IMR-90 (cell line): Measurements from ENCODE around the gene TMC8.

ENCODE experiments used
- FOS ChIP-seq: fragments of 150-350 bp; IDR thresholded peaks from 2 replicates; pipeline ENCODE4 v1.6.1; 2016; ENCODE audit warnings: low read depth, low read length
- MAZ ChIP-seq: IDR thresholded peaks from 2 replicates; pipeline ENCODE4 v1.6.1; 2012; ENCODE audit warnings: low read depth, mild to moderate bottlenecking, low read length, improper control_type of control experiment, moderate library complexity, borderline replicate concordance
- NFE2L2 ChIP-seq: fragments of 150-350 bp; IDR thresholded peaks from 2 replicates; pipeline ENCODE4 v1.6.1; 2016; ENCODE audit warnings: low read depth, mild to moderate bottlenecking, low read length
- POLR2A ChIP-seq: IDR thresholded peaks from 2 replicates; pipeline ENCODE4 v1.6.1; 2012; ENCODE audit warnings: mild to moderate bottlenecking, low read depth, low read length
- TF ChIP-seq, protein P1 (sequence below): conservative IDR thresholded peaks from 2 replicates; pipeline ENCODE4 v1.5.1; 2012; ENCODE audit warnings: mild to moderate bottlenecking, low read depth, low read length, improper control_type of control experiment

DNA sequence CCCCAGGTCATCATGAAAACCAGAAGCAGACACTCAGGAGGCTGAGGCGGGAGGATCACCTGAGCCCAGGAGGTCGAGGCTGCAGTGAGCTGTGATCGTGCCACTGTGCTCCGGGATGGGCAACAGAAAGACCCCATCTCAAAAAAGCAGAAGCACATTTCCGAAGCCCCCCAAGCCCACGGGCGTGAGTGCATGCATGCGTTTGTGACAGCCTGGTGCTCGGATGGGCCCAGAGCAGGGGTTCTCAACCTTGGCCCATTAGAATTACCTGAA, 21.1 kb upstream of the TMC8 start:
- TF ChIP-seq, protein P1, sequence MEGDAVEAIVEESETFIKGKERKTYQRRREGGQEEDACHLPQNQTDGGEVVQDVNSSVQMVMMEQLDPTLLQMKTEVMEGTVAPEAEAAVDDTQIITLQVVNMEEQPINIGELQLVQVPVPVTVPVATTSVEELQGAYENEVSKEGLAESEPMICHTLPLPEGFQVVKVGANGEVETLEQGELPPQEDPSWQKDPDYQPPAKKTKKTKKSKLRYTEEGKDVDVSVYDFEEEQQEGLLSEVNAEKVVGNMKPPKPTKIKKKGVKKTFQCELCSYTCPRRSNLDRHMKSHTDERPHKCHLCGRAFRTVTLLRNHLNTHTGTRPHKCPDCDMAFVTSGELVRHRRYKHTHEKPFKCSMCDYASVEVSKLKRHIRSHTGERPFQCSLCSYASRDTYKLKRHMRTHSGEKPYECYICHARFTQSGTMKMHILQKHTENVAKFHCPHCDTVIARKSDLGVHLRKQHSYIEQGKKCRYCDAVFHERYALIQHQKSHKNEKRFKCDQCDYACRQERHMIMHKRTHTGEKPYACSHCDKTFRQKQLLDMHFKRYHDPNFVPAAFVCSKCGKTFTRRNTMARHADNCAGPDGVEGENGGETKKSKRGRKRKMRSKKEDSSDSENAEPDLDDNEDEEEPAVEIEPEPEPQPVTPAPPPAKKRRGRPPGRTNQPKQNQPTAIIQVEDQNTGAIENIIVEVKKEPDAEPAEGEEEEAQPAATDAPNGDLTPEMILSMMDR = no peak
- no peak for TF ChIP-seq FOS
- TF ChIP-seq NFE2L2 = no peak
- TF ChIP-seq MAZ = no peak
- TF ChIP-seq POLR2A = no peak
